Colonic mucosa (tissue), 4 donors: Measurements from ENCODE around the gene ATP1B1. TPM values are rescaled to one million over a fixed set of nuclear protein-coding genes. Genes with fewer than 3 reads are reported as not detected.

Experiments
- DNase-seq: peaks from one replicate; pipeline ENCODE4 v3.0.0-alpha.2; 2020
- H3K27ac ChIP-seq: fragments of 200-600 bp; one replicate; pipeline ENCODE4 v1.8.0; 2021
- H3K27me3 ChIP-seq: fragments of 200-600 bp; one replicate; pipeline ENCODE4 v1.8.0; 2021
- H3K36me3 ChIP-seq: fragments of 200-600 bp; one replicate; pipeline ENCODE4 v1.8.0; 2021
- H3K4me1 ChIP-seq: fragments of 200-600 bp; one replicate; pipeline ENCODE4 v1.8.0; 2021; ENCODE audit warnings: mild to moderate bottlenecking
- H3K4me3 ChIP-seq: fragments of 200-600 bp; one replicate; pipeline ENCODE4 v1.8.0; 2021
- H3K9ac ChIP-seq, 2 donors: one replicate each; pipeline ENCODE4 v1.7.0; 2013; ENCODE audit warnings: control low read depth in 2 of 2, low read depth in 2 of 2, low read length in 2 of 2
- H3K9me3 ChIP-seq: fragments of 200-600 bp; one replicate; pipeline ENCODE4 v1.8.0; 2021
- CTCF ChIP-seq: fragments of 200-600 bp; IDR thresholded peaks from one replicate; pipeline ENCODE4 v1.8.0; 2022; ENCODE audit warnings: antibody characterized with exemption, mild to moderate bottlenecking
- intact Hi-C: fragments of 100-400 bp; cut with DNase I; formaldehyde crosslinking; loops from one replicate; pipeline ENCODE4 v1.14.1; 2022
- total RNA-seq, 2 donors: library from RNA; stranded (reverse); fragmentation: NEBNext Ultra II Directional in 1 of 2; extraction: Animal tissue kit (Norgen Biotek cat#: 25700) in 1 of 2; gene quantifications; one replicate each; pipeline ENCODE4 v1.2.1, GENCODE V29; 2021
- donor health status: healthy.
- donor health status: DM: no; HTN: no; CAD: no.
- donor health status: DM: no; HTN: no; CAD: no.

Gene ATP1B1
- total RNA-seq, 2 donors from 2014 or later = 378 to 678 TPM

DNA sequence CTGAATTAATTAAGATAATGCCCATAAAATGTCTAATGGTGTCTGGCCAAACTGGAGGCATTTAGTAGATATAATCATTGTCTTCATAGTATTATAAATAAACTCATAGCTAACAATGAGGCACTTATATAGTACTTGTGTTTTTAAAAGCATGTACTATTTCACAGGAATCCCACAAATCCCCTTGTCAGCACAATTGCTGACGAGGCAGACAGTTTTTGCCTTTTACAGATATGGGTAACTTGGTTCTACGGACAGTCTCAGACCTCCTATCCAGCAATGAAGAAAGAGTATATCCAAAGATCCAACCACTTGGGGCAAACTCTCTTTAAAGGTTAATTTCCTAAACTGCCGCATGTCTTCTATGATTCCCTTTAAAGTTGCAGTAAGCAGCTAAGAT, 73.7 kb downstream of the ATP1B1 start:
- Histone ChIP-seq H3K4me1 (no peaks in the 10 kb centered on the region), H3K9me3 (no peaks in the 10 kb centered on the region), H3K27me3 (no peaks in the 10 kb centered on the region), H3K4me3 (no peak overlapping the region), H3K36me3 (no peaks in the 10 kb centered on the region), H3K9ac (no peak overlapping the region), H3K27ac (no peak overlapping the region)
- DNase-seq = no peak
- intact Hi-C loops = no loop called here
- no peak for TF ChIP-seq CTCF
